ENCODE data around the gene UTP11. TPM values are rescaled to one million over a fixed set of nuclear protein-coding genes. Genes with fewer than 3 reads are reported as not detected.

UTP11 gene
- total RNA-seq, 2 experiments from 2014 or later, result 8.7 to 9.4 TPM

- DNase-seq (no peak), ATAC-seq (ENCODE audit: poor library complexity) (no peak)
- Histone ChIP-seq H3K27me3 (ENCODE audit: control insufficient read depth in 1 of 2, insufficient read depth in 2 of 2, low read length in 2 of 2) (peaks cover 4 to 17% of the 10 kb centered on the region in 2 experiments), H3K27ac (ENCODE audit: low read depth in 1 of 2, low read length in 2 of 2) (no peak overlapping the region), H3K4me1 (ENCODE audit: insufficient read depth, low read length) (no peaks in the 10 kb centered on the region), H3K9me3 (ENCODE audit: control insufficient read depth in 1 of 2, insufficient read depth in 1 of 2, low read length in 2 of 2) (no peaks in the 10 kb centered on the region), H3K4me3 (ENCODE audit: low read length) (no peak overlapping the region), H3K36me3 (ENCODE audit: insufficient read depth, low read length) (no peaks in the 10 kb centered on the region)
- ChIA-PET CTCF (no interaction called here), POLR2A (no interaction called here)
- intact Hi-C loops (cut with DNase I, micrococcal nuclease), result no loop called here
- H3K4me1 Mint-ChIP-seq (ENCODE audit: low read depth), result no peaks in the 10 kb centered on the region
- no peak overlapping the region for H3K4me3 Mint-ChIP-seq
- no peaks in the 10 kb centered on the region for H3K36me3 Mint-ChIP-seq (ENCODE audit: low read depth)
- H3K27ac Mint-ChIP-seq, result no peak overlapping the region
- H3K27me3 Mint-ChIP-seq, result peaks cover 41% of the 10 kb centered on the region
- TF ChIP-seq CTCF (IDR thresholded peaks at IDR 0.05), result no peak
- no peaks in the 10 kb centered on the region for H3K9me3 Mint-ChIP-seq
Measured at GRCh38 chr1:38068220-38068979, 55.9 kb downstream of the UTP11 start.

GRCh38 chr1:38068980-38069340, 56.4 kb downstream of the UTP11 start:
- intact Hi-C loops (cut with DNase I, micrococcal nuclease), result no loop called here
- H3K4me3 ChIP-seq (ENCODE audit: low read length), result no peak overlapping the region
- H3K27me3 ChIP-seq (ENCODE audit: control insufficient read depth in 1 of 2, insufficient read depth in 2 of 2, low read length in 2 of 2), result peaks cover 4 to 18% of the 10 kb centered on the region in 2 experiments
- CTCF ChIA-PET, result no interaction called here
- ATAC-seq (ENCODE audit: poor library complexity), result no peak
- Mint-ChIP-seq H3K9me3 (no peaks in the 10 kb centered on the region), H3K27me3 (peaks cover 42% of the 10 kb centered on the region), H3K27ac (no peak overlapping the region), H3K4me3 (no peak overlapping the region), H3K4me1 (ENCODE audit: low read depth) (no peaks in the 10 kb centered on the region), H3K36me3 (ENCODE audit: low read depth) (no peaks in the 10 kb centered on the region)
- H3K4me1 ChIP-seq (ENCODE audit: insufficient read depth, low read length), result no peaks in the 10 kb centered on the region
- H3K36me3 ChIP-seq (ENCODE audit: insufficient read depth, low read length), result no peaks in the 10 kb centered on the region
- POLR2A ChIA-PET, result no interaction called here
- no peak for DNase-seq
- no peak for TF ChIP-seq CTCF (IDR thresholded peaks at IDR 0.05)
- H3K9me3 ChIP-seq (ENCODE audit: control insufficient read depth in 1 of 2, insufficient read depth in 1 of 2, low read length in 2 of 2), result no peaks in the 10 kb centered on the region
- H3K27ac ChIP-seq (ENCODE audit: low read depth in 1 of 2, low read length in 2 of 2), result no peak overlapping the region

- Histone ChIP-seq H3K4me3 (ENCODE audit: low read length) (no peak overlapping the region), H3K4me1 (ENCODE audit: insufficient read depth, low read length) (no peaks in the 10 kb centered on the region), H3K36me3 (ENCODE audit: insufficient read depth, low read length) (no peaks in the 10 kb centered on the region), H3K9me3 (ENCODE audit: control insufficient read depth in 1 of 2, insufficient read depth in 1 of 2, low read length in 2 of 2) (no peaks in the 10 kb centered on the region), H3K27ac (ENCODE audit: low read depth in 1 of 2, low read length in 2 of 2) (no peak overlapping the region), H3K27me3 (ENCODE audit: control insufficient read depth in 1 of 2, insufficient read depth in 2 of 2, low read length in 2 of 2) (peaks cover 4 to 18% of the 10 kb centered on the region in 2 experiments)
- no peak for ATAC-seq (ENCODE audit: poor library complexity)
- Mint-ChIP-seq H3K9me3 (no peaks in the 10 kb centered on the region), H3K27me3 (peaks cover 42% of the 10 kb centered on the region), H3K36me3 (ENCODE audit: low read depth) (no peaks in the 10 kb centered on the region), H3K4me1 (ENCODE audit: low read depth) (no peaks in the 10 kb centered on the region), H3K27ac (no peak overlapping the region), H3K4me3 (no peak overlapping the region)
- peak in 2 of 14 experiments; percentile 16 to 18 for DNase-seq
- no peak for TF ChIP-seq CTCF (IDR thresholded peaks at IDR 0.05)
- intact Hi-C loops (cut with DNase I, micrococcal nuclease), result no loop called here
- ChIA-PET POLR2A (no interaction called here), CTCF (interaction anchor here (0.6 to 1.4 kb wide), 2 partner anchors 24 to 45 kb away, joined by 3 read pairs; no protein-coding TSS in a partner anchor)
Measured at GRCh38 chr1:38071312-38072256, 59.0 kb downstream of the UTP11 start.
